Keratinocyte (primary cell): Measurements from ENCODE around the gene SUFU.

Experiments used
- CTCF ChIP-seq, 3 experiments: IDR thresholded peaks in 1 of 3; conservative IDR thresholded peaks in 1 of 3; optimal IDR thresholded peaks in 1 of 3; 2 replicates in 2 of 3; 3 replicates in 1 of 3; pipeline versions ENCODE3 to v1.5.1; 2011; ENCODE audit warnings: low read length in 3 of 3, mild to moderate bottlenecking in 3 of 3, moderate library complexity in 2 of 3, control low read depth in 1 of 3, inconsistent platforms in 1 of 3; ENCODE audit not compliant: insufficient read depth in 2 of 3; ENCODE audit errors: extremely low read depth in 1 of 3
- EZH2 ChIP-seq: IDR thresholded peaks from one replicate; pipeline ENCODE4 v1.6.1; 2012; ENCODE audit warnings: inconsistent platforms, mild to moderate bottlenecking, low read length, moderate library complexity

- TF ChIP-seq EZH2 (no peak), CTCF (optimal IDR thresholded peaks at IDR 0.05 in 1 of 3, IDR thresholded peaks at IDR 0.05 in 1 of 3, conservative IDR thresholded peaks at IDR 0.05 in 1 of 3; ENCODE audit: extremely low read depth in 1 of 3, insufficient read depth in 2 of 3, low read length in 3 of 3) (no peak)
Observed at GRCh38 chr10:102668326-102669107, 164.7 kb downstream of the SUFU start.
